Suprapubic skin (tissue), 4 donors: ENCODE data around the gene NCAN. TPM values are rescaled to one million over a fixed set of nuclear protein-coding genes. Genes with fewer than 3 reads are reported as not detected.

ENCODE experiments used
- DNase-seq, 2 donors: peaks; one replicate each; pipeline ENCODE4 v3.0.0-alpha.2; 2019; ENCODE audit warnings: low spot score in 2 of 2
- H3K27ac ChIP-seq: fragments of 200-600 bp; sonication (generic); one replicate; pipeline ENCODE4 v1.5.1; 2019
- H3K27me3 ChIP-seq: fragments of 200-600 bp; sonication (generic); one replicate; pipeline ENCODE4 v1.5.1; 2019
- H3K36me3 ChIP-seq: fragments of 200-600 bp; sonication (generic); one replicate; pipeline ENCODE4 v1.5.1; 2019
- H3K4me1 ChIP-seq: fragments of 200-600 bp; sonication (generic); one replicate; pipeline ENCODE4 v1.5.1; 2019
- H3K4me3 ChIP-seq: fragments of 200-600 bp; sonication (generic); one replicate; pipeline ENCODE4 v1.5.1; 2019; ENCODE audit warnings: mild to moderate bottlenecking
- H3K9me3 ChIP-seq: fragments of 200-600 bp; sonication (generic); one replicate; pipeline ENCODE4 v1.5.1; 2019
- EP300 ChIP-seq: sonication (generic); formaldehyde crosslinking; IDR thresholded peaks from one replicate; pipeline ENCODE4 v1.6.1; 2017; ENCODE audit warnings: antibody characterized with exemption
- POLR2A ChIP-seq, 2 donors: fragments of 450-650 bp; IDR thresholded peaks; one replicate each; pipeline ENCODE4 v1.6.1; 2017; ENCODE audit warnings: antibody characterized with exemption in 2 of 2, mild to moderate bottlenecking in 2 of 2, moderate library complexity in 2 of 2
- POLR2AphosphoS5 ChIP-seq, 3 donors: sonication (generic); formaldehyde crosslinking; IDR thresholded peaks; one replicate each; pipeline ENCODE4 v1.6.1; 2017; ENCODE audit warnings: antibody characterized with exemption in 3 of 3
- WGBS: methylation state at CpG from one replicate; pipeline ENCODE4 v1.1.5; 2018; 5-methylcytosine and 5-hydroxymethylcytosine counted together
- total RNA-seq, 4 donors: library from RNA; depleted of rRNA; stranded (reverse); fragments of >200 nt; gene quantifications; one replicate each; pipeline ENCODE4 v1.1.0, GENCODE V29; 2016
- TF ChIP-seq, protein P1 (sequence below), 2 donors: fragments of 200-600 bp in 1 of 2; fragments of 450-650 bp in 1 of 2; sonication (generic) in 1 of 2; IDR thresholded peaks; one replicate each; pipeline ENCODE4 v1.5.1; 2016 to 2019; ENCODE audit warnings: antibody characterized with exemption in 2 of 2, mild to moderate bottlenecking in 1 of 2, moderate library complexity in 1 of 2

NCAN gene
- total RNA-seq, 4 donors from 2014 or later = not detected

GRCh38 chr19:19223060-19223459 lies 11.3 kb downstream of the NCAN start:
- H3K27ac ChIP-seq = no peak overlapping the region
- peaks cover 57% of the 10 kb centered on the region for H3K27me3 ChIP-seq
- H3K4me1 ChIP-seq = peaks cover 14% of the 10 kb centered on the region
- 81% methylated on average over 5 of the region's 5 CpGs for WGBS
- DNase-seq = no peak
- no peak overlapping the region for H3K4me3 ChIP-seq
- no peaks in the 10 kb centered on the region for H3K36me3 ChIP-seq
- no peaks in the 10 kb centered on the region for H3K9me3 ChIP-seq
- TF ChIP-seq, protein P1, sequence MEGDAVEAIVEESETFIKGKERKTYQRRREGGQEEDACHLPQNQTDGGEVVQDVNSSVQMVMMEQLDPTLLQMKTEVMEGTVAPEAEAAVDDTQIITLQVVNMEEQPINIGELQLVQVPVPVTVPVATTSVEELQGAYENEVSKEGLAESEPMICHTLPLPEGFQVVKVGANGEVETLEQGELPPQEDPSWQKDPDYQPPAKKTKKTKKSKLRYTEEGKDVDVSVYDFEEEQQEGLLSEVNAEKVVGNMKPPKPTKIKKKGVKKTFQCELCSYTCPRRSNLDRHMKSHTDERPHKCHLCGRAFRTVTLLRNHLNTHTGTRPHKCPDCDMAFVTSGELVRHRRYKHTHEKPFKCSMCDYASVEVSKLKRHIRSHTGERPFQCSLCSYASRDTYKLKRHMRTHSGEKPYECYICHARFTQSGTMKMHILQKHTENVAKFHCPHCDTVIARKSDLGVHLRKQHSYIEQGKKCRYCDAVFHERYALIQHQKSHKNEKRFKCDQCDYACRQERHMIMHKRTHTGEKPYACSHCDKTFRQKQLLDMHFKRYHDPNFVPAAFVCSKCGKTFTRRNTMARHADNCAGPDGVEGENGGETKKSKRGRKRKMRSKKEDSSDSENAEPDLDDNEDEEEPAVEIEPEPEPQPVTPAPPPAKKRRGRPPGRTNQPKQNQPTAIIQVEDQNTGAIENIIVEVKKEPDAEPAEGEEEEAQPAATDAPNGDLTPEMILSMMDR (IDR thresholded peaks at IDR 0.05) = no peak
- TF ChIP-seq POLR2AphosphoS5 (IDR thresholded peaks at IDR 0.05) (no peak), EP300 (no peak), POLR2A (IDR thresholded peaks at IDR 0.05) (no peak)

- Histone ChIP-seq H3K9me3 (no peaks in the 10 kb centered on the region), H3K27ac (no peak overlapping the region), H3K4me1 (peaks cover 14% of the 10 kb centered on the region), H3K27me3 (peaks cover 62% of the 10 kb centered on the region), H3K36me3 (no peaks in the 10 kb centered on the region), H3K4me3 (no peak overlapping the region)
- no peak for DNase-seq
- TF ChIP-seq POLR2A (IDR thresholded peaks at IDR 0.05) (no peak), POLR2AphosphoS5 (IDR thresholded peaks at IDR 0.05) (no peak), EP300 (no peak)
- TF ChIP-seq, protein P1 (IDR thresholded peaks at IDR 0.05) = no peak
- 83% methylated on average over 6 of the region's 6 CpGs for WGBS
Measured at GRCh38 chr19:19223636-19224035, 11.9 kb downstream of the NCAN start.

- Histone ChIP-seq H3K27me3 (peaks cover 59% of the 10 kb centered on the region), H3K36me3 (no peaks in the 10 kb centered on the region), H3K9me3 (no peaks in the 10 kb centered on the region), H3K4me3 (peak overlapping the region; percentile 52), H3K4me1 (peaks cover 14% of the 10 kb centered on the region), H3K27ac (no peak overlapping the region)
- no peak for DNase-seq
- no peak for TF ChIP-seq POLR2AphosphoS5 (IDR thresholded peaks at IDR 0.05)
- TF ChIP-seq POLR2A (IDR thresholded peaks at IDR 0.05) = no peak
- TF ChIP-seq EP300 = no peak
- TF ChIP-seq, protein P1 (IDR thresholded peaks at IDR 0.05) = no peak
- WGBS = 54% methylated on average over 10 of the region's 17 CpGs
Measured at GRCh38 chr19:19224150-19224851, 12.5 kb downstream of the NCAN start.

DNA sequence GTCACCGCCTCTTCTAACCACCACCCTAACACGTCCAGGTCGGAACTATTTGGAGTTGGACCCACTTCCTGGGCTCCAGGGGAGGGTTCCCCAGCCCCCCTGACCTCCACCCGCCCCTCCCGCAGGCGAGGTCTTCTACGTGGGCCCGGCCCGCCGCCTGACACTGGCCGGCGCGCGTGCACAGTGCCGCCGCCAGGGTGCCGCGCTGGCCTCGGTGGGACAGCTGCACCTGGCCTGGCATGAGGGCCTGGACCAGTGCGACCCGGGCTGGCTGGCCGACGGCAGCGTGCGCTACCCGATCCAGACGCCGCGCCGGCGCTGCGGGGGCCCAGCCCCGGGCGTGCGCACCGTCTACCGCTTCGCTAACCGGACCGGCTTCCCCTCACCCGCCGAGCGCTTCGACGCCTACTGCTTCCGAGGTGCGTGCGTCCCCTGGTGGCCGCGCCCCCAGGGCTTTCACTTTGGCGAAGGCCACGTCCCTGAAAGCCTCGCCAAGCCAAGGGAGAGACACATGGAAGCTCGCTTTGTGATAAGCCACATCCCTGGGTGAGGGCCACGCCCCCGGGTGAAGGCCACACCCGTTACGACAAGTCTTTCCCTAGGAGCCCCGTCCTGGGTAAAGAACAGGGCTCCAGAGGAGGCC lies 13.2 kb downstream of the NCAN start:
- 15% methylated on average over 6 of the region's 59 CpGs for WGBS
- Histone ChIP-seq H3K27ac (no peak overlapping the region), H3K27me3 (peaks cover 59% of the 10 kb centered on the region), H3K36me3 (no peaks in the 10 kb centered on the region), H3K4me1 (peaks cover 14% of the 10 kb centered on the region), H3K4me3 (peak overlapping the region; percentile 52), H3K9me3 (no peaks in the 10 kb centered on the region)
- DNase-seq = no peak
- TF ChIP-seq, protein P1 (IDR thresholded peaks at IDR 0.05) = peak in 1 of 2 donors; percentile 62
- TF ChIP-seq POLR2A (IDR thresholded peaks at IDR 0.05) (no peak), POLR2AphosphoS5 (IDR thresholded peaks at IDR 0.05) (no peak), EP300 (no peak)

DNA sequence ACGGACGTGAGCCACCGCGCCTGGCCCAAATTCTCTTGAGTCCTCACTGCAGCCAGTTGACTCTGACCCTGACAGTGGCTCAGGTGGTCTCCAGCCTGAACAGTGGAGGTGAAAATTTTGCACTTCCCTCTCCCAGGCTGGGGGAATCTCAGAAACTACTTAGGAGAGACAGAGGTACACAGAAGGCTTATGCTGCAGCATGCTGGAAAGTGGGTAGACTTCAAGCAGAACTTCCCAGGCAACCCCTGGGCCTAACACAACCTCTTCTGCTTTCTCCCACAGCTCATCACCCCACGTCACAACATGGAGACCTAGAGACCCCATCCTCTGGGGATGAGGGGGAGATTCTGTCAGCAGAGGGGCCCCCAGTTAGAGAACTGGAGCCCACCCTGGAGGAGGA lies 14.4 kb downstream of the NCAN start:
- Histone ChIP-seq H3K9me3 (no peaks in the 10 kb centered on the region), H3K27me3 (peaks cover 57% of the 10 kb centered on the region), H3K27ac (no peak overlapping the region), H3K4me3 (no peak overlapping the region), H3K4me1 (peaks cover 14% of the 10 kb centered on the region), H3K36me3 (no peaks in the 10 kb centered on the region)
- no peak for DNase-seq
- WGBS = 84% methylated on average over 4 of the region's 5 CpGs
- TF ChIP-seq EP300 (no peak), POLR2A (IDR thresholded peaks at IDR 0.05) (no peak), POLR2AphosphoS5 (IDR thresholded peaks at IDR 0.05) (no peak)
- TF ChIP-seq, protein P1 (IDR thresholded peaks at IDR 0.05) = no peak
